NCI-H2029 treated with DMSO at 0.1 percent for 48 hours (cell line): ENCODE measurements around the gene NSMCE1.

ENCODE experiments used
- DNase-seq: peaks from one replicate; lab custom pipeline; 2025; lab: John Stamatoyannopoulos, UW

NSMCE1 gene

DNA sequence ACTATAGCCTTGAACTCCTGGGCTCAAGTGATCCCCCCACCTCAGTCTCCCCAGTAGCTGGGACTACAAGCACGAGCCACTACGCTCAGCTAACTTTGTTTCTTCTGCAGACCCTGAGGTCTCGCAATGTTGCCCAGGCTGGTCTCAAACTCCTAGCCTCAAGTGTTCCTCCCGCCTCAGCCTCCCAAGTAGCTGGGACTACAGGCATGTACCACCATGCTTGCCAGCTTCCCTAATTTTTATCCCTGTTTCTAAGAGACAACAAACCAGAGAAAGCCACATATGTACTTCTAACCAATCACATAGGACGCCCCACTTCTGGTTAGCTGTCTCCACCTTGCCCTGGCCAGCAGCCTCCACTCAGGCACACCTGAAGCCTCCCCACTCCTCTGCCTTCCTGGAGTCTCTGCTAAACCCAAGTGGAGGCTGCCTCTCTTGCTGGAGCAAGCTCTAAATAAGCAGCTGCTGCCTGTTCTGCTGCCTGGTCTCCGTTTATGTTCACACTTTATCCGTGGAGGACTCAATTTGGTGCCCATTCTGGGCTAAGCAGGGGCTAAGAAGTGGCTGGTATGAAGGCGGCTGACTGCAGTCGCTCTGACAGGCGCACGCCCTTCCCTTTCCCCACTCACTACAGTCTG is 24.7 kb downstream of the NSMCE1 start:
- DNase-seq = no peak

DNA sequence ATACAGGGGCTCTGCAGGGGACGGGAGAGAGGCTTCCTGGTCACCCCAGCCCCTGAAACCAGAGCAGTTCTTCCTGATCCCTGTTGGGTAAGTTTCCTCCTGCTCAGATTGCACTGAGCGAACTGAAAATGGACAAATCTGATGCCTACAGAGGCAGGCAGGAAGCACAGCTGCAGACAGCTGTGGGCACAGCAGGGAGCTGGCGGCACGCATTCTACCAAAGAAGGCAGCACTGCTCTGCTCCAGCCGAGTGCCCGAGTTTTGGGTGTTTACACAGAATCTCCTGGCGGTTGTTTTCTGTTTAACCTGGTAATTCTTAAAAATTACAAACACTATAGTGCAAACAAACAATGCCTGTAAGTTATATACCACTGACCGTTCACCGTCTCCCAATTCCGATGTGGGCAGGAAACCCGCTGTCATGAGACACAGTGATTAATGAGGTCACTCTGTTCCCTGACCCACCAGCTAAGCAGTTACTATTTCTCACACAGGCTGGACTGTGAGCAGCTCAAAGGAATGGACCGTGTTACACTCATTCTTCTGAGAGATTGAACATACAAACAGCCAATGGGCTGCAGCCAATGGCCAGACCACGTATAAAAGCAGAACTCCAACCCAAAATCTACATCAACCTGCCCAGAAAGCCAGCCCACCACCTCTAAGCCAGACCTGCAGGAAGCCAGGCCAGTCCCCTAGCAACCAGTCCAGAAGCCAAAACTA is 25.5 kb downstream of the NSMCE1 start:
- no peak for DNase-seq

DNA sequence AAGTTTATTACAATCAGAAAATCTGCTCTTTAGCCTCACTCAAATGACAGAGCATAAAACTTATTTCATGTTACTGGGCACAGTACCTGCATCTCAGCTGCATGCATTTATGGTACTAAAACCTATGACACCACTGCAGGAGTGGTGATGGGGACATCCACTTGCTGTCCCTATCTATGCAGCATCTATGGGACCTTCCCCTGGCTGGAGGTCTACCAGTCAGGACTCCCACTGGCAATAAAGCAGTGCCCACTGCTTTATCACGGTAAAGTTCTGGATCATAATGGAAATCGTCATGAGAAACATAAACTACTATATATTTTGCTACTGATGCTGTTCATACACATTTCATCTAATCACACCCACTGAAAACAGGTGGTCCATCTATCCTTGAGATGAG is 26.2 kb downstream of the NSMCE1 start:
- no peak for DNase-seq

DNA sequence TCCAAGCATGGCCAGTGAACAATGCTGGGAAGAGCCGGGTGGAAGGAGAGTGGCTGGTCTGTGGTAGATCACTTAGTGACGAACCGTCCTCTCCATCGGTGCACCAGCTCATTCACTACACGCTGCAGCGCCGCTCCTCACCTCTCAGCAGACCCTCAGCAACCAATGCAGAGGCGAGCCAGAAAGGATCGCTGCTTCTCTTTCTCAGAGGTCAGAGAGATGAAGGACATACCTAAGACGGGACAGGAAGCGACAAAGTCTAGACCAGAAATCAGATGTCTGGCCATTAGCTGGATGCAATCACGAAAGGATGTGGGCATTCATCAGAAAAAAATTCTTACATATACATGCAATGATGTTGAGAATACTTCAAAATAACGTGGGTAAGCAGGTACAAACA is 26.9 kb downstream of the NSMCE1 start:
- DNase-seq = no peak

DNA sequence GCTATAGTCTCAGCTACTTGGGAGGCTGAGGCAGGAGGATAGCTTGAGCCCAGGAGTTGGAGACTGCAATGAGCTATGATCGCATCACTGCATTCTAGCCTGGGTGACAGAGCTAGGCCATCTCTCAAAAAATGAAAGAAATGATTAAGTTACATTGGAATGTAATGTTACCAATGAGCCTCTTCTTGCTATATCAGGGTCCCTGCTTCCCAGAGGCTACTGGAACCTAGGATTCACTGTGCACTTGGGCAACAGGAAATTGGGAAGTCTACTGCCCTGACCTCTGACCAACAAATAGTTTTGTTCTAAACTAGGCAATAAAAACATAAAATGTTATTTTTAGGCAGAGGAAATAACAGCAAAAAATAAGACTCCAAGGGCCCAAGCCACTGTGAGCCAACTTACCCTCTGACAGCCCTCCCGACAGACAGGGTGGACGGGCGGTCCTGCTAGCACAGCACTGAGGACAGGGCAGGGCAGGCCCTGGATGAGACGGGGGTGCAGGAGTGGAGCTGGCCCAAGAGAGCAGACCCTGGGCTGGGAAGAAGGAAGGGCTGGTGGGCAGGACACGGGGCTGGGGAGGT is 27.5 kb downstream of the NSMCE1 start:
- no peak for DNase-seq

DNA sequence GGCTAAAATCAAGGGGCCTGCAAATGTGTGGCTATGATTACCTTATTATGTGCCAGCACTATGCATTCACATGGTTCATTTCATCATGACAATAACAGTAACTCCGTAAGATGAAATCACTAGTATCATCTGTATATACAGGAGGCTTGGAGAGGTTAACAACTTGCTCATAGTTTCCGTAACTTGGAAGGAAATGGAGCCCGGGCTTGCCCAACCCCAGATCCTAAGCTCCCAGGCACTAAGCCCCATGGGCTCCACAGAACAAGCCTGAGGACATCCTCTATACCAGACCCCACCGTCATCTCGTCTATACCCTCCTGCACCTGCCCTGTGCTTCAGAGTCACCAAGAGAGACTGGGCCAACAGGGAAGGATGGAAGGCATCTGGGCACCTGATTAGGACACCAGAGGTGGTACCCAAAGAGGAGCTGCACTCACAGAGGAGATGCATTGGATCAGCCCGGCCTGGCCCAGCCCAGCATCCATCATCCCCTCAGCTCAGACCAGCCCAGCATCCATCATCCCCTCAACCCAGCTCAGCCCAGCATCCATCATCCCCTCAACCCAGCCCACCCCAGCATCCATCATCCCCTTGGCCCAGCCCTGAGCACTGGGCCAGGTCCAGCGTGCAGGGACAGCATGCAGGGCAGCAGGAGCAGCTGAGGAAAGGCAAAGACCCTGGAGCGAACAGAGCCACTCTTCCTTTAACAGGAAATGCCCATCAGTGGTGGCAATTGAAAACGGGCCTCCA is 28.5 kb downstream of the NSMCE1 start:
- no peak for DNase-seq

DNA sequence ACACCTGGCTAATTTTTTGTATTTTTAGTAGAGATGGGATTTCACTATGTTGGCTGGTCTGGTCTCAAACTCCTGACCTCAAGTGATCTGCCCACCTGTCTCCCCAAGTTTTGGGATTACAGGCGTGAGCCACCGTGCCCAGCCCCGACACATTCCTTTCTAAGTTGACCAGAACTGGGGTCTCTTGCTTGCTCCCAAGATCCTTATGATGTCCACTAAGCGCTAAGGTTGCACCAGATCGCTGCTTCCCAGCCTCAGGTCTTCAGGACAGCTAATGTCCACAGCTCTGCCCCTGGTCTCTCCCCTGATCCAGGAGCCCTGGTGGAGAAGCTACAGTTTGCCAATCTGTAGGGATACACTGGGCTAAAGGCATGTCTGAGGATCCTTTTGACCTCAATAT is 29.5 kb downstream of the NSMCE1 start:
- DNase-seq = no peak

DNA sequence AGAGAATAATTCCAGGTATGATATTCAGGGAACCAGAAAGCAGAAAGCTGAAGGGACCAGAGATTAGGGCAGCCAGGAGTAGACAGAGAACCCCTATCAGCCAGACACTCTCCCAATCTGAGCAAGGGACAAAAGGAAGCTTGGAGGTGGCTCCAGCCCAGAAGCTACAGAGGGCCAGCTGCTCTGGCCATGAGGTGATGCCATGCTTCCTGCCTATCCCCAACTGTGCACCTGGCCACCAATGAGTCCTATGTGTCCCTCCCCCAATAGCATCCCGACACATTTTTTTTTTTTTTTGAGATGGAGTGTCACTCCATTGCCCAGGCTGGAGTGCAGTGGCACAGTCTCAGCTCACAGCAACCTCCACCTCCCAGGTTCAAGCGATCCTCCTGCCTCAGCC is 30.0 kb downstream of the NSMCE1 start:
- no peak for DNase-seq

DNA sequence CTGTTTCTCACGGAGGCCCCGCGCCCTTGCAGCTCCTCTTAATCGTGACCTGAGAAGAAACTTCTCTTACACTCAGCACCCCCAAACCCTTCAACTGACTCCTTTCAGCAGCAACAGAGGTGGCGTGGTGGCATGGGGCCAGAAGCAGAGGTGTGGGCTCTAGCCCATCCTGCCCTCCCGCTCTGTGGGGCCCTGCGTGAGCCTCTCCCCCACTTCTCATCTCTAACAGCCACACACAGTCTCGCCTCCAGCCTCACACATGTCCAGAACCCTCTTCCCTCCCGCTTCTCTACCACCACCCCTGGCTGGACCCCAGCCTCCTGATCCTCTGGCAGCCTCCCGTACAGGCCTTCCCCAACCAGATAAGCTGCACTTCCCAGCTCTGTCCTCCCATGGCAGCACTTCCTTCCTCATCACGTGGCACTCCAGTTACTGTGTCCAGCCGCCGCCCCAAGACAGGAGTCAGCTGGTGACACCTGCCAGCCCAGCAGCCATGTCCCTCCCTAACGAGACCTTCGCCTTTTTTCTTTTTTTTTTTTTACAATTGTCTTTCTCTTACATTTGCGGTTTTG is 30.5 kb downstream of the NSMCE1 start:
- no peak for DNase-seq

DNA sequence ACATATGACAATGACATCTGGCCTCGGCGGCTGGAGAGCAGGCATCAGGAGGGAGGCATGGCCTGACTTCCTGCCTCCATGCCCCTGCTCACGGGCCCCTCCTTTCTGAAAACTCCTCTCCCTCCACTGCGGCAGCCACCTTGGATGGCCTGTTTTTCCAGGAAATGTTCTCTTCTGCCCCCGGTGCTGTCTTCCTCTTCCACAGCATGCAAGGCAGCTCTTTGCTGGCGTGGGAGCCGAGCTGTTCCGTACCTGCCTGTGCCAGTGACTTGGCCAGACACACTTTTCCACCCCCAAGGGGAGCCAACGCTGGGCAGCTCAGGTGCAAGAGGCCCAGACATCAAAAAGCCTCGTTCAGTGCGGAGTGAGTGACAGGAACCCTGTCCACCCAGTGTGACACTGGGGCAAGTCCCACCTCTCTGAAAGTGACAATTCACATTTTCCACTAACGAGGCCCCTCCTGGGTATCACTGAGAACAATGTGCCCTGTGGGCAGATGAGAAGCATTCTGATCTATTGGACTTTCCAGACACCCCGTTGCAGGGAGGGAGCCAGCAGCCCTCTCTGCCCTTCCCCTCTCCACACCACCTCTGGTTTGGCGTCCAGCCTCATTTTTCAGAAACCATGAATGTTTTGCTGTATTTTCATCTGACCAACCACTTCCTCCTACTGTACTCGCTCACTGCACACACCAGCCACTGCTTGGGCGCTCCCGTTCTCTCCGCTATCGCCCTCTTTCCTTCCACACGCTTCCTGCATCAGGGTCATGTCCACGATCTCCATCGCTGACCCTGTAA is 31.2 kb downstream of the NSMCE1 start:
- DNase-seq = no peak

DNA sequence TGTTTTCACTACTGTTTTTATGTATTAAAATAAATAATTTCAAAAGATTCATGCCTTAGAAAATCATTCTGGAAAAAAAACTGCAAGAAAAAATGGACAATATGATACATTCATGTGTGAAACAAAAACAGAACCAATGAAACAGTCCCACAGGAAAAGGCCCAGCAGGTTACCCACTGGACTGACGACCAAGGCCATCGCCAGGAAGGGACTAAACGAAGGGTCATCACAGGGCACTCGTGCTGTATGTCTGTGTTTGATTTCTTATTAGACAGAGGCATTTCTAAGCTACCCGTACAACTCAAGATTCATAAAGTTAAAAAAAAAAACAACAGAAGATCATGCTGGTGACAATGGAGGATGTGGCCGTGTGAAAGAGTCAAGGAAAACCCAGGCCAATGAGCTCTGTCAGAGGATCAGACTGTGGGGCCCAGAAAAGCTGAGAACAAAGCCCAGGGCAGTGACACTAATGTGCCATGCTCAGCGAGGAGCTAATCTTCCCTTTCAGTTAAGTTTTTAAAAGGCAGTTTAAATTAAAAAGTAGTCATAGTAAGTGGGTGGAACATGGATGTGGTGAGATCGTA is 31.8 kb downstream of the NSMCE1 start:
- no peak for DNase-seq

DNA sequence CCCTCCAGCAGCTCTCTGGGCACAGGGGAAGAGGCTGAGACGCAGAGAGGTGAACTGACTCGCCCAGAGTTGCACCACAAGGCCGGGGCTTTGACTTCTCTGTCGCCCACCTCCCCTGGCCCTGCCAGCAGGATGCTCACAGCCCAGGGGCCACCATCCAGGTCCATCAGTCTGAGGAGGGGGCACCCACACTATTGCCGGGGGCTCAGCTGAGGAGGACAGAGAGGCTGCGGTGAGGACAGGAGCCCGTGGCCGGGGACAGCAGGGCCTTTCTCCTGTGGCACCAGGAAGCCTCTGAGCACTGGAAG is 32.7 kb downstream of the NSMCE1 start:
- no peak for DNase-seq

DNA sequence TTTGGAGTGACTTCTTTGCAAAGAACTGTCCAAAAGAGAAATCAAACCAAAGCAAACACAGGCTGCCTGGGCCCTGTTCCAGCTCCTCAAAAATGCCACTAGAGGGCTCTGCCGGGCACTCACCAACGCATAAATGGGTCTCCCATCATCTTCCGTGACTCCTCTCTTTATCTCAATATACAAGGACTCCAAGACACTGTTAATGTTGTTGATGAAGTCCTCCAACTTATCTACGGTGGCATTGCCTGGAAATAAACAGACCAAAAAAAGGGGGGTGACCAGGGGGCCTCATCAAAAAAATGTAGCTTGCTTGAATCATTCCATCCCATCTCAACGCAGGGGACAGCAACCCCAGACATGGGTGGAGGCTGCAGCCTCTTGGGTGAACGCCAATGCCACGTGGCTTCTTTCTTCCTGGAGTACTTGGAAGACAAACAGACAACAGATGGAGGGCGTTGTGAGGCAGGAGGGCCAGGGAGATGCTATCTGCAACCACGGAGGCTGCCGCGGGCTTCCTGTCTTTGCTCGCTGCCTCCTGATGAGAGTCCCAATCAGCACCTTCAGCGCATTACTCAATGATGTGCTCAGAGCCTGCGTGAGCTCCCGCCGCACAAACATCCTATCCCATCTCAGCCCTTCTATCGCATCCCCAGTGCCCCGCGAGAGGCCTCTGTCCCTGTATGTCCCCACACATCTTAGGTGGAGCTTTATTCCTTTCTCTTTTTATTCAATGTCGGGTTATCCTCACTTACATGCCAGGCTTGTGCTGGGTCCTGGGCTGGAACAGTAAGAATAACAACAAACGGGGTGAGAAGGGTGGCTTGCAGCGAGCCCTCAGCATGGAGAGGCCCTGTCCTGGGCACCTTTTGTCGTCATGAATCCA is 33.3 kb downstream of the NSMCE1 start:
- DNase-seq = peak; percentile 93

DNA sequence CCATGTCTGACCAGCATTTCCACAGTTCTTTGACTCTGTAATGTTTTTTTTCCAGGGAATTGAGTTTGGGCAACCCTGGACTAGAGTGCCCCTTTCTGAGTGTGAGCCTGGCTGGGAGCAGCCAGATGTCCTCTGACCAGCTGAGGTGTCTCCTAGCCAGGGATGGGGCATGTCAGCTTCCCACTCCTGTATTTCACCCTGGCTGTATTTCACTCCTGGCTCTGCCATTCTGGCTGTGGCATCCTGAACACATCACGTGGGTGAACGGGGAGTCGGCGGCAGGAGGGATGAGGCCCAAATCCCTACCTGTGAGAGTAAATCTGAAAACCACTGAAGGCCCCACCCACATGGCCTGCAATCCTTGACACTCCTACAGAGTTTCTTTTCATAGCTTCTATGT is 34.0 kb downstream of the NSMCE1 start:
- no peak for DNase-seq

DNA sequence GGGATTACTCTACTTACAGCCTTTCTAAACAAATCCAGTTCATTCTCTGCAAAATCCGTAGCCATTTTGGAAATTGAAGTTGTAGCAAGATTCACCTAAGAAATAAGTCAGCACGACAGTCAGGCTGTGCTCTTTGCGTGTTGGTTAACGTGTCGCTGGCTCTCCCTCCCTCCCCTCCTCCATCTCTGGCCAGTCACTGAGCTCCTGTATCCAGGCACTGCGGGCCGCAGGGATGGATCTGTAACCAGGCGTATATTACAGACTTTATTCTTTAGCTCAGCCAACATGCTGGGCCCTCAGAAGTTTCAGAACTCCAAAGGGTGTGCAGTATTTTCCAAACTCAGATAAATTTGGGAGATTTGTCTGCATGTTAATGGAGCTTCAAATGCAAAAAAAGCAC is 34.4 kb downstream of the NSMCE1 start:
- no peak for DNase-seq

DNA sequence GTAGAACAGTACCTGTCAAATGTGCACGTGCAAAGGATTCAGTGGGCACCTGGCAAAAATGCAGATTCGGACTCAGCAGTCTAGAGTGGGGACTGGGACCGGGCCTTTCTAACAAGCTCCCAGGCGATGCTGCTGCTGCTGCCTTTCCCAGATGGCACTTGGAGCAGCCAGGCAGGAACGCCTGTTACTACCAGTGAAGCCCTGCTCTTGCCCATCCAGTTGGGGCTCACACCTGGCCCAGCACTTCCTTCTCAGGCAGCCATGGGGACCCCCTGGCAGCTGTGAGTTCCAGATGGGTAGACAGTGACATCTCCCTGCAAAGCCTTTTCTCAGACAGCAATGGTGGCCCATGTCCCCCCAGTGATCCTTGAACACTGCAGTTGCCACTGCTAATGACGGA is 34.8 kb downstream of the NSMCE1 start:
- DNase-seq = no peak

DNA sequence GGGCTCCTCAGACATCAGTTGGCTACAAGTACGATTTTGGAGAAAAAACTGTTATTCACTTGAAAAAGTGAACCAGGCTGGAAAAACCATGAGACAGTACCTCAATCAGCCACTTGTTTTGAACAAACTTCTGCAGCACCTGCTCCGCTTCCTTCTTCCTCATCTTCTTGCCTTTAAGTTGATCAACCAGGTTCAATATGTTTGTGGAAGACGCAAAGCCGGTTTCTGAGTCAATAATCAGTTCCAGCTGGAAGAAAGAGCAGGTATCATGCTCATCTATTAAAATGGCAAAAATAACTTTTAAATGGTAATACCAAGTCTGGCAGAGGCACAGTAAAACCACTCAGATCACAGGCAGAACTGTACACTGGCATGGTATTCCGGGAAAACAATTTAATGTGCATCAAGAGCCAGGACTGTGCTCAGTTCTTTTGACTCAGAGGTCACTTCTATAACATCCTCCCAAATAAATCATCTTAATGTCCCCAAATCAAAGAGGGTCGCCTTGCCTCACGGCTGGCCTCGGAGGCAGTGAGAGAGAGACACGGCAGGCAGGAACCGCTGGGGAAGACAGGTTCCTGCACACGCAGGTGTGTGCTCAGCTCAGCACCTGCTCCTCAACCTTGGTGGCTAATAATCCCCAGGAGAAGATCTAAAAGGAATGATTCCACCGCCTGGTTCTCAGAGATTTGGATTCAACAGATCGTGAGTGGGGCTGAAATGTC is 35.5 kb downstream of the NSMCE1 start:
- DNase-seq = no peak

DNA sequence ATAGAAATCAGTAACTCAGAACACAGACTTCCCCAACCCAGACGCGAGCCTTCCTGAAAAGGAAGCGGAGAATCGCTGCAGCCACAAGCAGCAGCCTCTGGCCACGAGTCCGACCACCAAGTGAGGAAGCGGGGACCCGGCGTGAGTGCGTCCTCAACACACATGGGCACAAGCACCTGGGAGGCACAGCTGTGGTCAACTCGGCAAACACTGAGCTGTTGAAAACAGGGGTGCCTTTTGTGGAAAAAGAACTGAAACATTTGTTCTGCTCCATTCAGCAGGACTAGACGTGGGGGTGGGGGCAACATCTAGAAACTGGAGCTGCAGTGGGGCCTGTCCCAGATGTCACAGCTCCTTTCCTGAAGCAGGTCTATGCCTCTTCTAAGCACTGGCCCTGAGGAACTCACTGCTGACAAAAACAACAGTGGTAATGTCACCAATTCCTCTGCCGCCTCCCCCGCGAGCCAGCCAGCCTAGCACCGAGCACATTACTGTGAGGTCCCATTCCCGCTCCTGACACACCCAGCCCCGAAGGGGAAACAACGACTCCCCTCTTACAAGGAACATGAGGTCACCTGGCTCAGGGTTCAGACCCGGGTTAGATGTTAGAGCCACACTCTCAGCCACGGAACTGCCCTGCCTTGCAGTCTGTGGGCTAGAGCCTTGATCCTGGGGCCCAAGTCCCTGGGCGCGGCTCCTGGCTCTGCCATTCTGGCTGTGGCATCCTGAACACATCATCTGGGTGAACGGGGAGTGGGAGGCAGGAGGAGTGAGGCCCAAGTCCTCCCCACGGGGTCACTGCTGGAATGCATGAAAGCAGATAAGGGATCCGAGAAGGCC is 36.3 kb downstream of the NSMCE1 start:
- DNase-seq = no peak

DNA sequence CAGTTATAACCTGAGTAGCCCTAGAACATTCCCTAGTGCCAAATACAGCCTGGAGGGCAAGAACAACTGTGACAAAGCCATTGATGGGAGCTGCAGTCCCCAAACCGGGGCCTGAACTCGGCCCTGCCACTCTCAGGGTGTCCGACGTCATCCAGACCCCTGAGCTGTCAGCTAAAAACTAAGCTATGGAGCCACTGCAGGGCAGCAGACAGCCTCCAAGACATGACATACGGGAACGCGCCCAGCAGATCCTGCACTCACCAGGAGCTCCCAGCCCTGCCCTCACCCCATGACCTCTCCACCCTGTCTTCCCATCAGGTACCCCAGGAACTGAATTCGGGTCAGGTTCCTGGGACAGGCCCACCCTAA is 36.9 kb downstream of the NSMCE1 start:
- DNase-seq = no peak
